ENCODE measurements around the gene IGSF3. TPM values are rescaled to one million over a fixed set of nuclear protein-coding genes. Genes with fewer than 3 reads are reported as not detected.

Gene IGSF3
- polyA plus RNA-seq, 3 donors, result 0.07 to 0.12 TPM; not detected in 1

- H3K4me1 ChIP-seq (ENCODE audit: control insufficient read depth in 1 of 2, insufficient read depth in 2 of 2, low read length in 2 of 2), result peaks cover 40 to 55% of the 10 kb centered on the region in 2 donors
These were observed 106.0 kb downstream of the IGSF3 start for GRCh38 chr1:116561563-116561962.

GRCh38 chr1:116560704-116561490 is 106.6 kb downstream of the IGSF3 start:
- Mint-ChIP-seq H3K4me1 (peaks cover 84% of the 10 kb centered on the region), H3K27me3 (ENCODE audit: low read depth in 3 of 3) (no peaks in the 10 kb centered on the region)
- H3K9ac ChIP-seq (ENCODE audit: insufficient read depth, low read length, poor library complexity, severe bottlenecking), result no peak overlapping the region

More at GRCh38 chr1:116561563-116561962, 106.0 kb downstream of the IGSF3 start:
- Histone ChIP-seq H4K20me1 (ENCODE audit: insufficient read depth, low read length) (peaks cover 93% of the 10 kb centered on the region), H3K9ac (ENCODE audit: insufficient read depth, low read length, poor library complexity, severe bottlenecking) (no peak overlapping the region), H3K4me3 (replicated peaks in 1 of 3; ENCODE audit: low read depth in 2 of 3, low read length in 3 of 3) (no peak overlapping the region), H3K27ac (ENCODE audit: low read depth in 1 of 2, low read length in 2 of 2) (peak overlapping the region in 1 of 2 donors; percentile 72), H3K36me3 (replicated peaks in 1 of 2; ENCODE audit: control insufficient read depth in 1 of 2, insufficient read depth in 2 of 2, low read length in 2 of 2) (peaks cover 0 to 20% of the 10 kb centered on the region in 2 donors), H3K79me2 (ENCODE audit: insufficient read depth, low read length) (peaks cover 100% of the 10 kb centered on the region), H2AFZ (ENCODE audit: insufficient read depth, low read depth, low read length, poor library complexity, severe bottlenecking) (no peak overlapping the region), H3K9me3 (replicated peaks in 1 of 2; ENCODE audit: control insufficient read depth in 1 of 2, insufficient read depth in 1 of 2, low read length in 2 of 2) (no peaks in the 10 kb centered on the region), H3K27me3 (ENCODE audit: control insufficient read depth in 2 of 2, insufficient read depth in 2 of 2, low read length in 2 of 2) (no peaks in the 10 kb centered on the region), H3K4me2 (replicated peaks; ENCODE audit: extremely low read depth, low read length, poor library complexity, severe bottlenecking) (no peak overlapping the region)
- H3K36me3 Mint-ChIP-seq, result peaks cover 50 to 59% of the 10 kb centered on the region in 2 donors
- peaks cover 0 to 16% (median 11%) of the 10 kb centered on the region in 7 donors for H3K9me3 Mint-ChIP-seq
- intact Hi-C loops (cut with micrococcal nuclease), result no loop called here
- no peak overlapping the region for H3K4me3 Mint-ChIP-seq
- TF ChIP-seq CTCF (IDR thresholded peaks at IDR 0.05), result no peak
- H3K4me1 Mint-ChIP-seq, result peaks cover 85% of the 10 kb centered on the region
- no peak for DNase-seq
- no peaks in the 10 kb centered on the region for H3K27me3 Mint-ChIP-seq (ENCODE audit: low read depth in 3 of 3)
- H3K27ac Mint-ChIP-seq, result peak overlapping the region in 4 of 7 donors; percentile 37 to 84 (median 65)

More at GRCh38 chr1:116560704-116561490, 106.6 kb downstream of the IGSF3 start:
- 100% methylated on average over 1 of the region's 4 CpGs for WGBS (ENCODE audit: insufficient coverage)
- DNase-seq, result peak in 1 of 3 donors; percentile 28
- no peak overlapping the region for H3K4me2 ChIP-seq (replicated peaks; ENCODE audit: extremely low read depth, low read length, poor library complexity, severe bottlenecking)
- peaks cover 0 to 16% (median 11%) of the 10 kb centered on the region in 7 donors for H3K9me3 Mint-ChIP-seq
- H3K36me3 ChIP-seq (replicated peaks in 1 of 2; ENCODE audit: control insufficient read depth in 1 of 2, insufficient read depth in 2 of 2, low read length in 2 of 2), result peaks cover 0 to 20% of the 10 kb centered on the region in 2 donors
- H3K27me3 ChIP-seq (ENCODE audit: control insufficient read depth in 2 of 2, insufficient read depth in 2 of 2, low read length in 2 of 2), result no peaks in the 10 kb centered on the region
- peaks cover 93% of the 10 kb centered on the region for H4K20me1 ChIP-seq (ENCODE audit: insufficient read depth, low read length)
- TF ChIP-seq CTCF (IDR thresholded peaks at IDR 0.05), result no peak
- peaks cover 100% of the 10 kb centered on the region for H3K79me2 ChIP-seq (ENCODE audit: insufficient read depth, low read length)
- intact Hi-C loops (cut with micrococcal nuclease), result no loop called here
- peaks cover 47 to 61% of the 10 kb centered on the region in 2 donors for H3K4me1 ChIP-seq (ENCODE audit: control insufficient read depth in 1 of 2, insufficient read depth in 2 of 2, low read length in 2 of 2)
- H3K27ac Mint-ChIP-seq, result peak overlapping the region; percentile 43 to 84 (median 64)
- H3K4me3 ChIP-seq (replicated peaks in 1 of 3; ENCODE audit: low read depth in 2 of 3, low read length in 3 of 3), result no peak overlapping the region
- peak overlapping the region in 1 of 2 donors; percentile 66 for H3K27ac ChIP-seq (ENCODE audit: low read depth in 1 of 2, low read length in 2 of 2)
- no peak overlapping the region for H3K4me3 Mint-ChIP-seq
- H3K9me3 ChIP-seq (replicated peaks in 1 of 2; ENCODE audit: control insufficient read depth in 1 of 2, insufficient read depth in 1 of 2, low read length in 2 of 2), result no peaks in the 10 kb centered on the region
- H3K36me3 Mint-ChIP-seq, result peaks cover 47 to 56% of the 10 kb centered on the region in 2 donors
- H2AFZ ChIP-seq (ENCODE audit: insufficient read depth, low read depth, low read length, poor library complexity, severe bottlenecking), result no peak overlapping the region
